ENCODE data around the gene MYLK2.

- TF ChIP-seq CTCF (IDR thresholded peaks at IDR 0.05; ENCODE audit: low read depth, low read length): no peak
- TF ChIP-seq EZH2phosphoT487 (IDR thresholded peaks at IDR 0.05; ENCODE audit: low read depth): no peak
Measured at GRCh38 chr20:31829731-31830130, 10.6 kb downstream of the MYLK2 start.
